Right lobe of liver (tissue), 6 donors: ENCODE data around the gene TESPA1. TPM values are rescaled to one million over a fixed set of nuclear protein-coding genes. Genes with fewer than 3 reads are reported as not detected.

Experiments used
- ATAC-seq, 4 donors: fragments of 200-7000 bp; cut with Tn5 transposase; one replicate each; pipeline ENCODE4 v1.9.1; 2020; ENCODE audit warnings: mild to moderate bottlenecking in 4 of 4, moderate library complexity in 4 of 4
- DNase-seq, 3 donors: peaks; one replicate each; pipeline ENCODE4 v3.0.0-alpha.2; 2020
- H3K27ac ChIP-seq, 3 donors: fragments of 200-600 bp; one replicate each; pipeline ENCODE4 v1.8.0; 2022
- H3K27me3 ChIP-seq, 2 donors: fragments of 200-600 bp; one replicate each; pipeline ENCODE4 v1.8.0; 2022
- H3K36me3 ChIP-seq, 4 donors: fragments of 200-600 bp; sonication (generic) in 1 of 4; one replicate each; pipeline versions ENCODE4 v1.5.1 to v1.8.0; 2017 to 2022; ENCODE audit warnings: control low read depth in 1 of 4
- H3K4me1 ChIP-seq, 4 donors: fragments of 200-600 bp; sonication (generic) in 1 of 4; one replicate each; pipeline versions ENCODE4 v1.5.1 to v1.8.0; 2017 to 2022; ENCODE audit warnings: control low read depth in 1 of 4
- H3K4me3 ChIP-seq, 3 donors: fragments of 200-600 bp; one replicate each; pipeline ENCODE4 v1.8.0; 2022
- H3K9me3 ChIP-seq, 4 donors: fragments of 200-600 bp; sonication (generic) in 1 of 4; one replicate each; pipeline versions ENCODE4 v1.5.1 to v1.8.0; 2017 to 2022; ENCODE audit warnings: control low read depth in 1 of 4
- CTCF ChIP-seq, 4 donors: fragments of 200-600 bp in 3 of 4; fragments of 450-650 bp in 1 of 4; IDR thresholded peaks; one replicate each; pipeline versions ENCODE4 v1.5.1 to v1.8.0; 2016 to 2022; ENCODE audit warnings: antibody characterized with exemption in 4 of 4, mild to moderate bottlenecking in 2 of 4
- POLR2A ChIP-seq: fragments of 450-650 bp; IDR thresholded peaks from one replicate; pipeline ENCODE4 v1.6.1; 2017; ENCODE audit warnings: antibody characterized with exemption, mild to moderate bottlenecking
- WGBS: methylation state at CpG from one replicate; pipeline ENCODE4 v1.1.6; 2018; ENCODE audit warnings: low coverage, low lambda C conversion rate; ENCODE audit not compliant: insufficient coverage; ENCODE audit errors: missing lambda C conversion rate; 5-methylcytosine and 5-hydroxymethylcytosine counted together
- intact Hi-C, 2 donors: fragments of 100-400 bp; cut with DNase I; formaldehyde crosslinking; loops; one replicate each; pipeline versions ENCODE4 v1.11.2 to v1.14.1; 2022
- total RNA-seq, 6 experiments: library from RNA; depleted of rRNA in 2 of 6; stranded (reverse); fragments of >200 nt in 2 of 6; fragmentation: NEBNext Ultra II Directional in 3 of 6; extraction: Animal tissue kit (Norgen Biotek cat#: 25700) in 3 of 6; gene quantifications; one replicate each; pipeline versions ENCODE4 v1.1.0 to v1.2.4, GENCODE V29; 2016 to 2023
- donor health status: DM: no; HTN: yes; CAD: no.
- donor health status: DM: no; HTN: no; CAD: no.
- donor health status: DM: no; HTN: no; CAD: no.
- donor health status: DM: no; HTN: yes; CAD: no.
- donor health status: DM: no; HTN: yes; CAD: no.

Gene TESPA1
- total RNA-seq, 6 experiments from 2014 or later, result 0.09 to 1.2 (median 0.37) TPM; not detected in 1

GRCh38 chr12:54967461-54967860 is 17.1 kb downstream of the TESPA1 start:
- Histone ChIP-seq H3K27ac (no peak overlapping the region), H3K4me3 (no peak overlapping the region), H3K9me3 (no peaks in the 10 kb centered on the region), H3K36me3 (no peaks in the 10 kb centered on the region), H3K4me1 (no peaks in the 10 kb centered on the region), H3K27me3 (no peaks in the 10 kb centered on the region)
- no peak for DNase-seq
- intact Hi-C loops, result no loop called here
- WGBS, result 40% methylated on average over 2 of the region's 2 CpGs
- ATAC-seq, result no peak
- TF ChIP-seq POLR2A, result no peak
- no peak for TF ChIP-seq CTCF (IDR thresholded peaks at IDR 0.05)

GRCh38 chr12:54961190-54961589 is 23.4 kb downstream of the TESPA1 start:
- DNase-seq (no peak), ATAC-seq (no peak)
- Histone ChIP-seq H3K36me3 (no peaks in the 10 kb centered on the region), H3K4me3 (no peak overlapping the region), H3K4me1 (no peaks in the 10 kb centered on the region), H3K27ac (no peak overlapping the region), H3K9me3 (no peaks in the 10 kb centered on the region), H3K27me3 (peaks cover 0 to 8% of the 10 kb centered on the region in 2 donors)
- TF ChIP-seq POLR2A (no peak), CTCF (IDR thresholded peaks at IDR 0.05) (no peak)
- WGBS, result 73% methylated on average over 4 of the region's 4 CpGs
- intact Hi-C loops, result no loop called here

DNA sequence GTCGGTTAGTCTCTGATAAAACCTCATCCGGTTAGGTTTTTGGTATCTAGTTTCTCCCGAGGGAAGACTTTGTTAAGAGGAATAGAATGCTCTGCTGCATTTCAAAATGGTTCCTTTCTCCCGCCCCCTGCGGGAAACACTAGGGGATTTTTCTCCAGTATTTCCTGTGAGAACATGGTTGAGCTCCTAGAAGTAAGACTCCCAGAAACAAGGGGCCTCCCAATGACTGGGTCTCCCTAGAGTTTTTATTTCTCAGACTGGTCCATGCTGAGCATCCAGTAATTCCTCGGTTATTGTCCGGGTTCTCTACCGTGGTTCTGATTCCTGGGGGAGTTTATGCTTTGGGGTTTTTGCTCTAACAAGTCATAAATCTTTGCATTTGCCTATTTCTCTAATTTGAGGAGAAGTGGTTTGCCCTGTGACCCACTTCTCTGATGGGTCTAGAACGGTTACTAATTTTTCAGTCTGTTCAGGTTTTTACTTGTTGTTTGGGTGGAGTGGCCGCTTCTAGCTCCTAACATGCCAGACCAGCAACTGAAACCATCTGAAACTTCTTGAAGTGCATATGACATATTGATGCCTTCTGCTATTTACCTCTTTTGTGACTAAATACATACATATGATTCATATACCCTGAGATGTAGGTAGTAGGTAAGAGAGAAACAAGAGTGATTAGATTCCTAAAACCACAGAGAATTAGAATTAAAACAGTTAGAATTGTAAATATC is 25.1 kb downstream of the TESPA1 start:
- no peak for TF ChIP-seq POLR2A
- no peak for TF ChIP-seq CTCF (IDR thresholded peaks at IDR 0.05)
- no peaks in the 10 kb centered on the region for H3K36me3 ChIP-seq
- 42% methylated on average over 9 of the region's 10 CpGs for WGBS
- peaks cover 0 to 8% of the 10 kb centered on the region in 2 donors for H3K27me3 ChIP-seq
- intact Hi-C loops, result loop anchor here (5.0 to 10.0 kb wide), 2 partner anchors 102 to 105 kb away; partner anchors contain the start of gene MUCL1 (in 1 of the 2)
- DNase-seq (no peak), ATAC-seq (no peak)
- no peak overlapping the region for H3K27ac ChIP-seq
- no peak overlapping the region for H3K4me3 ChIP-seq
- no peaks in the 10 kb centered on the region for H3K9me3 ChIP-seq
- no peaks in the 10 kb centered on the region for H3K4me1 ChIP-seq

- no peak for TF ChIP-seq POLR2A
- peak; percentile 65 to 80 (median 76) for TF ChIP-seq CTCF (IDR thresholded peaks at IDR 0.05)
- 71% methylated on average over 3 of the region's 3 CpGs for WGBS
- H3K27me3 ChIP-seq, result peaks cover 0 to 8% of the 10 kb centered on the region in 2 donors
- H3K4me1 ChIP-seq, result no peaks in the 10 kb centered on the region
- no peak overlapping the region for H3K4me3 ChIP-seq
- intact Hi-C loops, result loop anchor here (5.0 to 10.0 kb wide), 2 partner anchors 101 to 103 kb away; partner anchors contain the start of gene MUCL1 (in 1 of the 2)
- no peaks in the 10 kb centered on the region for H3K36me3 ChIP-seq
- ATAC-seq (peak; percentile 77 to 86 (median 81)), DNase-seq (no peak)
- H3K27ac ChIP-seq, result no peak overlapping the region
- no peaks in the 10 kb centered on the region for H3K9me3 ChIP-seq
Observed at GRCh38 chr12:54958048-54958658, 26.4 kb downstream of the TESPA1 start.
